Breast epithelium (tissue), 3 donors: ENCODE measurements around the gene DGAT2.

Experiments used
- CTCF ChIP-seq, 3 donors: fragments of 450-650 bp; IDR thresholded peaks; one replicate each; pipeline ENCODE4 v1.5.1; 2016 to 2017; ENCODE audit warnings: antibody characterized with exemption in 3 of 3, mild to moderate bottlenecking in 3 of 3, moderate library complexity in 3 of 3
- POLR2A ChIP-seq: fragments of 450-650 bp; IDR thresholded peaks from one replicate; pipeline ENCODE4 v1.6.1; 2016; ENCODE audit warnings: antibody characterized with exemption, mild to moderate bottlenecking, moderate library complexity
- POLR2AphosphoS5 ChIP-seq, 3 donors: sonication (generic); formaldehyde crosslinking; IDR thresholded peaks; one replicate each; pipeline ENCODE4 v1.6.1; 2017; ENCODE audit warnings: antibody characterized with exemption in 3 of 3

GRCh38 chr11:75775056-75775455, 6.5 kb downstream of the DGAT2 start:
- TF ChIP-seq CTCF (IDR thresholded peaks at IDR 0.05) (no peak), POLR2A (no peak), POLR2AphosphoS5 (IDR thresholded peaks at IDR 0.05) (no peak)
